ENCODE results near the gene DENND4B.

Gene DENND4B

DNA sequence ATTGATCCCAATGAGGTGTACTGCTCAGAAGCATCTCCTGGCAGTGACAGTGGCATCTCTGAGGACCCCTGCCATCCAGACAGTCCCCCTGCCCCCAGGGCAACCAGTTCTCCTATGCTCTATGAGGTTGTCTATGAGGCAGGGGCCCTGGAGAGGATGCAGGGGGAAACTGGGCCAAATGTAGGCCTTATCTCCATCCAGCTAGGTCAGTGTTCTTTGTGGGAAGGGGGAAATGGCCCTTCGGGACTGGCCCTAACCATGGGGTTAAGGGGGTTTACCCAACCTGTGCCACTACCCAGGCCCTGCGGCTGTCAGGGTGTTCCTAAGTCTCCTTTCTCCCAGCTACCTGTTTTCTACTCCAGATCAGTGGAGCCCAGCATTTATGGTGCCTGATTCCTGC is 22.5 kb upstream of the DENND4B start:
- no peak for DNase-seq

DNA sequence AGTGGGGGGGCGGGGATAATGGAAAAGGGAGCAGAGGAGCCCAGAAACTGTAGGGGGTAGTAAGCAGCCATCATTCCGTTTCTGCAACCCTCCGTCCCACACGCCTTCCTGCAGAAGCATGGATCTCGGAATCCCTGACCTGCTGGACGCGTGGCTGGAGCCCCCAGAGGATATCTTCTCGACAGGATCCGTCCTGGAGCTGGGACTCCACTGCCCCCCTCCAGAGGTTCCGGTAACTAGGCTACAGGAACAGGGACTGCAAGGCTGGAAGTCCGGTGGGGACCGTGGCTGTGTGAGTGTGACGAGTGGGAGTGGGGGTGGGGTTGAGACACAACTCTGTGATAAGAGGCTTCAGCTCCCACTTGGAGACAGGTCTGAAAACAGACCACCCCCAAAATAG is 21.9 kb upstream of the DENND4B start:
- DNase-seq, result no peak

- DNase-seq, result no peak
These were observed 21.5 kb upstream of the DENND4B start for GRCh38 chr1:153968000-153968363.

- peak; percentile 95 for DNase-seq
These were observed 20.8 kb upstream of the DENND4B start, which contains the start of gene CREB3L4 for GRCh38 chr1:153967107-153967999. Gene CREB3L4 (plus strand): TSS chr1:153967902. CDS start chr1:153968526, 624 bp downstream.

GRCh38 chr1:153963850-153964331 is 17.4 kb upstream of the DENND4B start:
- DNase-seq, result no peak

- peak; percentile 97 for DNase-seq
These were observed 16.7 kb upstream of the DENND4B start, which contains the start of gene SLC39A1 for GRCh38 chr1:153963030-153963849. Gene SLC39A1 (minus strand): TSS chr1:153963537. CDS start chr1:153962715, 822 bp downstream.

DNA sequence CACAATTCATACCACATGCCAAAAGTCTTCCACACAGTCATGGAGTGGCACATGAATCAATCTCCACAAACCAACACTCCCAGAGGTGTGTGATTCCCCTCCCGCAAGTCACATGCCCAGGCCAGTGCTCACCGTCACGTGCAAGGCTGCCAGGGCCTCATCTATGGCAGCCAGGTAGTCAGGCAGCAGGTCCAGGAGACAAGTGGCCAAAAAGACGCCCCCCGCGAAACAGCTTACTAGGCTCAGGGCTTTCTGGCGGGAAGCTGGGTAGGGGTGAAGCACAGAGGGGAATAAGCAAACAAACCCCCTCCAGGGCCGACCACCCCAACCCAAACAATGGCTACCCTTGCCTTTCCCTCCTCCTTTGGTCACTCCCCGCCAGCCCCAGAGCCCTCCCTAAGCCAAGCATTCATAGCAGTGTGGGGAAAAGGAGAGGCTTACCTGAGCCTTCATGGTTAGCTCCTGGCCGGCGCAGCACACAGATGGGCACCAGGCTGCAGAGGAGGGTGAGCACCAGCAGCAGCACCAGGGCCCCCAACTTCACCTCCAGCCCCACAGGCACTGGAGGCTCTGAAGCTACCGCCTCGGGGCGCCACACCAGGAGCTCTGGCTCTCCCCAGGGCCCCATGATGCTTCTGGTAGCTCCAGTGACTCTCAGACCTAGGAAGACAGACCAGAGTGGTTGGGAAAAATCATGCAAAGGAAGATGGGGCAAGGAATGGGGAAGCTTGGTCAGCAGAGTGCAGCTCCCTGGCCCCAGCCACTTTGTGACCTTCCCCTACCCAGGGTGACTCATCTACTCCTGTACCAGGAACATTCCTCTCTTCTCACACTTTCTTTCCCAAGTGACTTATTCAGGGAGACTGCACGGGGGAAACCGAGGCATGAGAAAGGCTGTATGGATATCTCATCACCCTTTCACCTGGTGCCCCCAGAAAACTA is 15.8 kb upstream of the DENND4B start:
- no peak for DNase-seq

DNA sequence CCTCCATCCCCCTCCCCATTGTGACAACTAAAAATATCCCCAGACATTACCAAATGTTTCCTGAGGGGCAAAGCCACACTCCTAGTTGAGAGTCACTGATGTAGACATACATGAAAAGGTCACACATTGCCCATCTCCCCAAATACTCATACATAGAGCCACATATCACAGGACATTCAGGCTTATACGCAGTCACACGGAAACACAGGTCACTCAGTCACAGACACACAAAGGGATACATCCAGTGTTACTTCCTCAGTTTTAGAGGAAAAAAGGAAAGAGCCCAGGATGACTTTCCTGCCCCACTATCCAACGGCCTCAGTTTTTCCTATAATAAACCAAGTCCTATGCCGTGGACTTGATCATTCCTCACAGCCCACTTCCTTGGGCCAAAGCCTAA is 14.9 kb upstream of the DENND4B start:
- DNase-seq, result no peak

DNA sequence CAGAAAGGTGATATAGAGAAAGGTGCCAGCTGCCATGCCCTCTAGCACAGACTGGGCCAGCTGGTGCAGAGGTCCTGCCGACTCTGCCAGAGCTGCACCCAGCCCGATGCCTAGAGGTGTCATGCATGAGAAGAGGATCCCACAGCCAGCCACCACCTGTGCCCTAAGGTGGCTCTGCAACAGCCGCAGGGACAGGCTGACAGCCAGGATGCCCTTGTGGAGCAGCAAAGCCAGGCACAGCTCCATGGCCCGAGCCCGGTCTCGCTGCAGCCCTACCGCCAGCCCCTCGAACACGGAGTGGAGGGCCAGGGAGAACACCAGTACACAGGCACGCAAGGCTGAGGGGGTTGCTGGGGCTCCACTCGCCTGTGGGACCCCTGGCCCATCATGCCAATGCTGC is 13.7 kb upstream of the DENND4B start:
- no peak for DNase-seq

DNA sequence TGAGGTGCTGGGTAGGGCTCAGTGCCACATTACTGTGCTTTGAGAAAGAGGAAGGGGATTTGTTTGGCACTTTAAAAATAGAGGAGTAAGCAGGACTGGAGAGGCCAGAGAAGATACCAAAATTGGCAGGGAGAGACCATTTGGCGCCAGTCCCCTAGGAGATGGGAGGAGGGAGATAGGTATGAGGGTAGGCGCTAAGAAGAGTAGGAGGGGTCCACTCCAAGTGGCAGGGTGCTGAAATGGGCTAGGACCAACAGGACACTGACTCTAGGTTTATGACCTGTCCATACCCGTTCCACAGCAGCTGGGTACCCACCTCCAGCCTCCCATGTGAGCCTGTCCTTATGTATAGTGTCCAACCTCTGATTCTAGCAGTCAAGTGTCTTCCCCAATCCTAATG is 12.9 kb upstream of the DENND4B start:
- DNase-seq, result no peak

- no peak for DNase-seq
These were observed 12.4 kb upstream of the DENND4B start for GRCh38 chr1:153958961-153959260.

- DNase-seq, result peak; percentile 99
These were observed 11.8 kb upstream of the DENND4B start, which contains the start of gene CRTC2 for GRCh38 chr1:153958111-153958960. Gene CRTC2 (minus strand): TSS chr1:153958612. CDS start chr1:153958497, 115 bp downstream.

DNA sequence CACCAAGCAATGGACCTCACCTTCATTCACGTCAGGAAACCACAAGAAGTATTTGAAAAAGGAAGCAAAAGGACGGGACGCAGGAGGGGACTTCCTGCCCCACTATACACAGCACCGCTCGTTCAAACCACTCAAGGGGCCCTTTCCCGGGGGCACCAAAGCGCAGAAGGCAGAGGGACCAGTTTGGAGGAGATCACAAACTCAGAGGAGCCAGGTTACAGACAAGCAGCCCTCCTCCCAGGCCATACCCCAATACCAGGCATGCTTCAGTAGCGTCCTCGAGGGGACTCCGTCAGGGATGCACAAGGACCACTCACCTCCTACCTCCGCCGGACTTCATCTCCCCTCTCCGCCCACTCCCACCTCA is 11.2 kb upstream of the DENND4B start:
- peak; percentile 51 for DNase-seq

DNA sequence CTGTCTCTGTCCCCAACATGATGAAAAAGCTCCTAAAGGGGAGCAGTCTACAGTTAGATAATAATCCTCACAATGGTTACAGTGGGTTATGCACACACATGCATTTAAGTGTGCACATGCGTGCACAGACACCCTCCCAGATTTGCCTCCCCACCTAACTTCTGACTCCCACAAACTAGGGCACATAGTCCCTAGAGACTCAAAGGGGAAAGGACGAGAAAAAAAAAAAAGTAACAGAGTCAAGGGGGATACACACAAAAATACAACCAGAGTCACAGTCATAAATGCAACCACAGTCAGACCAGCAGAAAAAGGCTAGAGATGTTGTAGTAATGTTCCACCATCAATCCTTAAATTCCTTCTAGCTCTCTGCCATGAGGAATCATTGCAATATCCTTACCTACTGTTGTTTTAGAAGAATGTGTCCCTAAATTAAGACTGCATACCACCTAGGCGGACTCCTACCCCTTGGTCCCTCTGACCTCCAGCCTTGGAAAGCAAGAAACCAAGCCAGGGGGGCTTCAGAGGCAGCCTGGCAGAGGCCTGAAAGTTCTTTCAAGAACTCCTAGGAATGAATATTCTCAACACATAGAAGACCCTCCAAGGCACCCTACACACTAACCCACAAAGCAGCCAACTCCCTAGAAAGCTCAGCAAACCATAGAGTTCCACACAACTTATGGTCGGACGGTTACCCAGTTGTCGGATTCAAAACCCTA is 10.6 kb upstream of the DENND4B start:
- no peak for DNase-seq

GRCh38 chr1:153954826-153955225 is 8.3 kb upstream of the DENND4B start:
- DNase-seq, result no peak

GRCh38 chr1:153953859-153954365 is 7.4 kb upstream of the DENND4B start:
- DNase-seq, result no peak

GRCh38 chr1:153951801-153952200 is 5.3 kb upstream of the DENND4B start:
- no peak for DNase-seq

- no peak for DNase-seq
These were observed 4.7 kb upstream of the DENND4B start for GRCh38 chr1:153951183-153951582.

GRCh38 chr1:153945795-153946621 is 510 bp downstream of the DENND4B start:
- peak; percentile 83 for DNase-seq
